ENCODE results near the gene CEP295NL. TPM values are rescaled to one million over a fixed set of nuclear protein-coding genes. Genes with fewer than 3 reads are reported as not detected.

CEP295NL gene
- total RNA-seq, 1 experiment from 2014 or later, result 1.9 TPM

DNA sequence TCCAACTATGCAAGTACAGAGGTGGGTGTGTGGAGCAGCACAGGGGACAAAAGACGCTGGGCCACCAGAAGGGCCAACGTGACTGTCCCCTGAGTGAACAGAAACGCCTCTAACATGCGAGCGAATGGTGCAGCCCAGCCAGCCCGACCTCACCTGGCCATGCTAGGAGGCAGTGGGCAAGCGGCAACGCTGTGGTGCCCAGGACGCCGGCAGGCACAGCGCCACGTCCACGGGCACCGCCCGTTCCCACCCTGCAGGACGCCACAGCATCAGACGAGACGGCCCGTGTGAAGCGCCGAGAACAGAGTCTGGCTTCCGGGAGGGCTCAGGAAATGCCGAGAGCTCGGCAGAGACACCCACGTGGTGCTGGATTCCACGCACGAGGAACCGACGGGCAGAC is 2.2 kb downstream of the CEP295NL start:
- Histone ChIP-seq H3K36me3 (ENCODE audit: control insufficient read depth in 1 of 2, insufficient read depth in 2 of 2, low read length in 2 of 2) (no peaks in the 10 kb centered on the region), H4K20me1 (ENCODE audit: insufficient read depth) (no peaks in the 10 kb centered on the region), H2AFZ (ENCODE audit: low read depth, low read length, poor library complexity, severe bottlenecking) (no peak overlapping the region), H3K4me1 (ENCODE audit: control insufficient read depth in 1 of 2, insufficient read depth in 2 of 2, low read length in 2 of 2) (peaks cover 0 to 11% of the 10 kb centered on the region in 2 experiments; a peak in 2 of 4 replicates), H3K9me3 (ENCODE audit: control insufficient read depth in 1 of 2, insufficient read depth in 1 of 2, low read depth in 1 of 2, low read length in 2 of 2) (no peaks in the 10 kb centered on the region), H3K27ac (ENCODE audit: low read depth, low read length) (no peak overlapping the region), H3K9me2 (ENCODE audit: insufficient read depth) (no peaks in the 10 kb centered on the region), H3K9ac (ENCODE audit: low read length) (no peak overlapping the region), H3K79me2 (ENCODE audit: insufficient read depth, low read length) (peaks cover 6% of the 10 kb centered on the region; the same call in 1 of the 2 replicates), H3K4me3 (replicated peaks in 1 of 2; ENCODE audit: low read depth in 1 of 2, low read length in 2 of 2) (no peak overlapping the region), H3K27me3 (ENCODE audit: insufficient read depth, low read length) (no peaks in the 10 kb centered on the region), H3K4me2 (ENCODE audit: low read length) (no peak overlapping the region)
- intact Hi-C loops (cut with micrococcal nuclease), result no loop called here
- ChIA-PET RAD21 (ENCODE audit: low non-redundant PET in 1 of 2, low total read pairs in 2 of 2, uncharacterized antibody in 2 of 2, unreplicated experiment in 2 of 2) (no interaction called here), POLR2A (interaction anchor here (1.6 kb wide), 1 partner anchor 7 kb away, joined by 4 read pairs; no protein-coding TSS in a partner anchor), CTCF (interaction anchor here (1.9 kb wide), 1 partner anchor 35 kb away, joined by 9 read pairs; no protein-coding TSS in a partner anchor)
- no TSS peak for BruUV-seq (replicated peaks)
- DNase-seq (ENCODE audit: low read depth, low spot score), result no peak
- no peak for ATAC-seq
- TF ChIP-seq CBX3 (IDR thresholded peaks at IDR 0.05; ENCODE audit: low read depth) (no peak), EGR1 (IDR thresholded peaks at IDR 0.05; ENCODE audit: low read depth) (no peak), RAD21 (IDR thresholded peaks at IDR 0.05; ENCODE audit: low read depth) (no peak), SIN3A (IDR thresholded peaks at IDR 0.05; ENCODE audit: low read depth) (no peak), SP1 (IDR thresholded peaks at IDR 0.05; ENCODE audit: low read depth) (no peak), ELF1 (IDR thresholded peaks at IDR 0.05; ENCODE audit: borderline replicate concordance, low read depth) (no peak), YY1 (IDR thresholded peaks at IDR 0.05; ENCODE audit: extremely low read depth, insufficient replicate concordance, low read depth, low read length) (no peak), POLR2A (IDR thresholded peaks at IDR 0.05; ENCODE audit: borderline replicate concordance, extremely low read depth, insufficient read depth, insufficient read length) (no peak), POLR2AphosphoS5 (IDR thresholded peaks at IDR 0.05; ENCODE audit: low read depth, low read length) (no peak), ZNF274 (IDR thresholded peaks at IDR 0.05; ENCODE audit: low read depth, low read length) (no peak), JUND (IDR thresholded peaks at IDR 0.05) (no peak), ZFX (IDR thresholded peaks at IDR 0.05) (no peak), EZH2phosphoT487 (IDR thresholded peaks at IDR 0.05; ENCODE audit: borderline replicate concordance) (no peak)
- TF ChIP-seq, protein P1, sequence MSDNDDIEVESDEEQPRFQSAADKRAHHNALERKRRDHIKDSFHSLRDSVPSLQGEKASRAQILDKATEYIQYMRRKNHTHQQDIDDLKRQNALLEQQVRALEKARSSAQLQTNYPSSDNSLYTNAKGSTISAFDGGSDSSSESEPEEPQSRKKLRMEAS (IDR thresholded peaks at IDR 0.05), result no peak
- TF ChIP-seq, protein P2, sequence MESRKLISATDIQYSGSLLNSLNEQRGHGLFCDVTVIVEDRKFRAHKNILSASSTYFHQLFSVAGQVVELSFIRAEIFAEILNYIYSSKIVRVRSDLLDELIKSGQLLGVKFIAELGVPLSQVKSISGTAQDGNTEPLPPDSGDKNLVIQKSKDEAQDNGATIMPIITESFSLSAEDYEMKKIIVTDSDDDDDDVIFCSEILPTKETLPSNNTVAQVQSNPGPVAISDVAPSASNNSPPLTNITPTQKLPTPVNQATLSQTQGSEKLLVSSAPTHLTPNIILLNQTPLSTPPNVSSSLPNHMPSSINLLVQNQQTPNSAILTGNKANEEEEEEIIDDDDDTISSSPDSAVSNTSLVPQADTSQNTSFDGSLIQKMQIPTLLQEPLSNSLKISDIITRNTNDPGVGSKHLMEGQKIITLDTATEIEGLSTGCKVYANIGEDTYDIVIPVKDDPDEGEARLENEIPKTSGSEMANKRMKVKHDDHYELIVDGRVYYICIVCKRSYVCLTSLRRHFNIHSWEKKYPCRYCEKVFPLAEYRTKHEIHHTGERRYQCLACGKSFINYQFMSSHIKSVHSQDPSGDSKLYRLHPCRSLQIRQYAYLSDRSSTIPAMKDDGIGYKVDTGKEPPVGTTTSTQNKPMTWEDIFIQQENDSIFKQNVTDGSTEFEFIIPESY (IDR thresholded peaks at IDR 0.05; ENCODE audit: extremely low read depth, insufficient replicate concordance, low read length), result no peak
- TF ChIP-seq, protein P3, sequence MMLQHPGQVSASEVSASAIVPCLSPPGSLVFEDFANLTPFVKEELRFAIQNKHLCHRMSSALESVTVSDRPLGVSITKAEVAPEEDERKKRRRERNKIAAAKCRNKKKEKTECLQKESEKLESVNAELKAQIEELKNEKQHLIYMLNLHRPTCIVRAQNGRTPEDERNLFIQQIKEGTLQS (IDR thresholded peaks at IDR 0.05), result no peak
- TF ChIP-seq, protein P4, sequence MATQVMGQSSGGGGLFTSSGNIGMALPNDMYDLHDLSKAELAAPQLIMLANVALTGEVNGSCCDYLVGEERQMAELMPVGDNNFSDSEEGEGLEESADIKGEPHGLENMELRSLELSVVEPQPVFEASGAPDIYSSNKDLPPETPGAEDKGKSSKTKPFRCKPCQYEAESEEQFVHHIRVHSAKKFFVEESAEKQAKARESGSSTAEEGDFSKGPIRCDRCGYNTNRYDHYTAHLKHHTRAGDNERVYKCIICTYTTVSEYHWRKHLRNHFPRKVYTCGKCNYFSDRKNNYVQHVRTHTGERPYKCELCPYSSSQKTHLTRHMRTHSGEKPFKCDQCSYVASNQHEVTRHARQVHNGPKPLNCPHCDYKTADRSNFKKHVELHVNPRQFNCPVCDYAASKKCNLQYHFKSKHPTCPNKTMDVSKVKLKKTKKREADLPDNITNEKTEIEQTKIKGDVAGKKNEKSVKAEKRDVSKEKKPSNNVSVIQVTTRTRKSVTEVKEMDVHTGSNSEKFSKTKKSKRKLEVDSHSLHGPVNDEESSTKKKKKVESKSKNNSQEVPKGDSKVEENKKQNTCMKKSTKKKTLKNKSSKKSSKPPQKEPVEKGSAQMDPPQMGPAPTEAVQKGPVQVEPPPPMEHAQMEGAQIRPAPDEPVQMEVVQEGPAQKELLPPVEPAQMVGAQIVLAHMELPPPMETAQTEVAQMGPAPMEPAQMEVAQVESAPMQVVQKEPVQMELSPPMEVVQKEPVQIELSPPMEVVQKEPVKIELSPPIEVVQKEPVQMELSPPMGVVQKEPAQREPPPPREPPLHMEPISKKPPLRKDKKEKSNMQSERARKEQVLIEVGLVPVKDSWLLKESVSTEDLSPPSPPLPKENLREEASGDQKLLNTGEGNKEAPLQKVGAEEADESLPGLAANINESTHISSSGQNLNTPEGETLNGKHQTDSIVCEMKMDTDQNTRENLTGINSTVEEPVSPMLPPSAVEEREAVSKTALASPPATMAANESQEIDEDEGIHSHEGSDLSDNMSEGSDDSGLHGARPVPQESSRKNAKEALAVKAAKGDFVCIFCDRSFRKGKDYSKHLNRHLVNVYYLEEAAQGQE (IDR thresholded peaks at IDR 0.05; ENCODE audit: low read depth), result no peak

Measured in HCT116 (cell line).